Activated T-cell treated with anti-CD3 and anti-CD28 coated beads, Interleukin-2, amount 50 U/mL, for 24 hours (primary cell): Measurements from ENCODE around the gene KIF13A.
"Not testable (repeated sequence)": the region's sequence is repeated elsewhere in the genome, so short reads cannot be mapped to it uniquely, and the experiment has no call there.

Experiments used
- DNase-seq: peaks from one replicate; pipeline ENCODE4 v3.0.0-alpha.2; 2020
- H3K27ac Mint-ChIP-seq: 2 replicates; pipeline ENCODE4 v1.8.0; 2020; ENCODE audit warnings: mild to moderate bottlenecking, mixed read lengths
- H3K27me3 Mint-ChIP-seq: 2 replicates; pipeline ENCODE4 v1.8.0; 2020; ENCODE audit warnings: mixed read lengths
- H3K36me3 Mint-ChIP-seq: 2 replicates; pipeline ENCODE4 v1.8.0; 2020; ENCODE audit warnings: low read depth, mixed read lengths
- H3K4me1 Mint-ChIP-seq: 2 replicates; pipeline ENCODE4 v1.8.0; 2020; ENCODE audit warnings: low read depth, mixed read lengths
- H3K4me3 Mint-ChIP-seq: 2 replicates; pipeline ENCODE4 v1.8.0; 2020; ENCODE audit warnings: mild to moderate bottlenecking, moderate library complexity, mixed read lengths
- H3K9me3 Mint-ChIP-seq: 2 replicates; pipeline ENCODE4 v1.8.0; 2020; ENCODE audit warnings: mixed read lengths

Gene KIF13A

DNA sequence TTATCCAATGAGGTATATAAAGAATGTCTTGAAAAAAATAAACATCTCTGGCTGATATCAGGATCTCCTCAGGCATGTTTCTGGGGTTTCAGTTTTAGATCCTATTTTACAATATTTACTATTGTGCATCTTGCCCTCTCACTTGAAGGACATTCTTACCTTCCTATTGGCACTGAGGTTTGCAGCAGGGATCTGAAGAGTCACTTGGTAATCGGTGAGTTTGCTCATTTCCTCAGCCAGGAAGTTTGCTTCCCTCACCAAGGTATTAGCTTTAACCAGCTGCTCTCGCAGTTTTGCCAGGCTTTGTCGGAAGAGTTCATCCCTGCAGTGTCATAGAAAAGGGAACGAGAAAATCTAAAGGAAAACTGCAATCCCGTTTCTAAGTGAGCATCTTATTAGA lies 178.8 kb downstream of the KIF13A start:
- no peak for DNase-seq
- peaks cover 3% of the 10 kb centered on the region for H3K9me3 Mint-ChIP-seq
- H3K27me3 Mint-ChIP-seq: peaks cover 15% of the 10 kb centered on the region
- H3K27ac Mint-ChIP-seq: no peak overlapping the region
- peaks cover 3% of the 10 kb centered on the region for H3K4me1 Mint-ChIP-seq
- H3K36me3 Mint-ChIP-seq: no peaks in the 10 kb centered on the region
- H3K4me3 Mint-ChIP-seq: no peak overlapping the region

DNA sequence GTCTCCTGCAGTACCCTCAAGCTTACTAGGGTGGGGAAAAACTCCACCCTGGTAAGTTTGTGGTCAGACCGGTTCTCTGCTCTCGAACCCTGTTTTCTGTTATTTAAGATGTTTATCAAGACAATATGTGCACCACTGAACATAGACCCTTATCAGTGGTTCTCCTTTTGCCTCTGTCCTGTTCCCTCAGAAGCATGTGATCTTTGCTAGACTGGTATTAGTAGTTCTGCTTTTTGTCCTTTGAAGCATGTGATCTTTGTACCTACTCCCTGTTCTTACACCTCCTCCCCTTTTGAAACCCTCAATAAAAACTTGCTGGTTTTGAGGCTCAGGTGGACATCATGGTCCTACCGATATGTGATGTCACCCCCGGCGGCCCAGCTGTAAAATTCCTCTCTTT lies 180.0 kb downstream of the KIF13A start:
- not testable (repeated sequence) for H3K4me3 Mint-ChIP-seq, H3K27ac Mint-ChIP-seq, DNase-seq, H3K4me1 Mint-ChIP-seq, H3K9me3 Mint-ChIP-seq, H3K36me3 Mint-ChIP-seq
- H3K27me3 Mint-ChIP-seq: peaks cover 15% of the 10 kb centered on the region

DNA sequence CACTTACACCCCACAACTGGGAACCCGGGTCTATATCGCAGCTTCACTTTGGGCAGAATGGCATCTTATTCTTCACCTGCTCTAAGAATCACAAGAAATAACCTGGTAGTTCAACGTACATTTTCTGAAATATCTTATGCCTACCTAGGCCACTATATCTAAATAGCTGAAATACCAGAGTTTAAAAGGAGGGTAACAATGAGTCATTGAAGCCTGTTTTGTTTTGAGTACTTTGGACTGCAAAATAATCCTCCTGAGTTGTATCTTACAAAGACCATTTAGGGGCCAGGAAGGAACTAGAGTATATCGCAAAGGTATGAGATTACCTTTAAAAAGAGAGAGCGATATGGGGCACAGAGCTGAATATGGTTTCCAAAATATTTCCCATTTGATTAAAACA lies 184.0 kb downstream of the KIF13A start:
- peaks cover 3% of the 10 kb centered on the region for H3K9me3 Mint-ChIP-seq
- H3K27me3 Mint-ChIP-seq: peaks cover 17% of the 10 kb centered on the region
- peaks cover 3% of the 10 kb centered on the region for H3K4me1 Mint-ChIP-seq
- no peak overlapping the region for H3K4me3 Mint-ChIP-seq
- DNase-seq: no peak
- H3K27ac Mint-ChIP-seq: no peak overlapping the region
- no peaks in the 10 kb centered on the region for H3K36me3 Mint-ChIP-seq

DNA sequence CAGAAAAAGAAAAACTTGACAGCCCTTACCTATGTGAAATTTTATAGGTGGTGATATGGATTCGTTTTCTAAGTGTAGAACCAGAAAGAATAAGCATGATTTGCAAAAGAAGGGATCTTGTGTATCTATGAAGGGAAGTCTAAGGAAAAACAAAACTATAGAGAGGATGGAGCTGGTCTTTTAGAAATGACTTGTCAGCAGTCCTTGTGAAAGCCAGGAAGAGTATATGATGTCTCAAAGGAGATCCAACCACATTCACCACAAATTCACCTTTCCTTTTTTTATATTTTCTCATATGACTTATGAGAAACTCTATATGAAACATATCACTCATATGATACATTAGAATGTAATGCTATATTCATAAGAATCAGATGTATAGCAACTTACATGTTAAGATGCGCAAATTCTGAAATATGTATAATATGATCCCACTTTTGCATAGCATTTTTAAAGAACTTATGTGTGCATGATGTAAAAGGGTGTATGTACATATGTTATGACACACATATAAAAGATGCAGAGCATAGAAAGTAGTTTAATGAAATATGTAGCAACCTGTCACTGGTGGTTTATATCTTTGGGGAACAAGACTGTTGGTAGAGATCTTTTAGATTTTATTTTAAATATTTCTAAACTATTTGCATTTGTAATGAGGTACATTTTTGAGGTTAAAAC lies 188.8 kb downstream of the KIF13A start:
- Mint-ChIP-seq H3K4me1 (no peaks in the 10 kb centered on the region), H3K36me3 (no peaks in the 10 kb centered on the region), H3K4me3 (no peak overlapping the region), H3K27me3 (peaks cover 12% of the 10 kb centered on the region), H3K9me3 (no peaks in the 10 kb centered on the region), H3K27ac (no peak overlapping the region)
- no peak for DNase-seq

DNA sequence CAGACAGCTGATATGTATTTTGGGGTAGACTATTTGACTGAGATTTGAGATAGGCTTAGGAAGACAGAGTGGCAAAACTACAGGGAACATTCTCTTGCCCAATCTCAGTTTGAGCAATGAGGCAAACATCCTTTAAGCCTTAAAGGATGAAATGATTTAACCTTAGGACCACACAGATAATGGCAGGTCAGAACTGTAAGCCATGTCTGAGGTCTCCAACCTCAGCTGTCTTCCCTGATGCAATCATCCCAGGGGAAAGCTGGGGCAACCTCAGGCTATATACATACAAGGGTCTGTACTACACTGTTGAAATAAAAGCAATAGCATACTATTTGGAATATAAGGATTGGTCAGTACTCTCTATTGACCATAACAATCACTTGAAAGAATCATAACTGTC lies 196.9 kb downstream of the KIF13A start:
- no peaks in the 10 kb centered on the region for H3K4me1 Mint-ChIP-seq
- H3K27me3 Mint-ChIP-seq: no peaks in the 10 kb centered on the region
- no peaks in the 10 kb centered on the region for H3K36me3 Mint-ChIP-seq
- DNase-seq: no peak
- H3K9me3 Mint-ChIP-seq: no peaks in the 10 kb centered on the region
- H3K27ac Mint-ChIP-seq: no peak overlapping the region
- H3K4me3 Mint-ChIP-seq: no peak overlapping the region

DNA sequence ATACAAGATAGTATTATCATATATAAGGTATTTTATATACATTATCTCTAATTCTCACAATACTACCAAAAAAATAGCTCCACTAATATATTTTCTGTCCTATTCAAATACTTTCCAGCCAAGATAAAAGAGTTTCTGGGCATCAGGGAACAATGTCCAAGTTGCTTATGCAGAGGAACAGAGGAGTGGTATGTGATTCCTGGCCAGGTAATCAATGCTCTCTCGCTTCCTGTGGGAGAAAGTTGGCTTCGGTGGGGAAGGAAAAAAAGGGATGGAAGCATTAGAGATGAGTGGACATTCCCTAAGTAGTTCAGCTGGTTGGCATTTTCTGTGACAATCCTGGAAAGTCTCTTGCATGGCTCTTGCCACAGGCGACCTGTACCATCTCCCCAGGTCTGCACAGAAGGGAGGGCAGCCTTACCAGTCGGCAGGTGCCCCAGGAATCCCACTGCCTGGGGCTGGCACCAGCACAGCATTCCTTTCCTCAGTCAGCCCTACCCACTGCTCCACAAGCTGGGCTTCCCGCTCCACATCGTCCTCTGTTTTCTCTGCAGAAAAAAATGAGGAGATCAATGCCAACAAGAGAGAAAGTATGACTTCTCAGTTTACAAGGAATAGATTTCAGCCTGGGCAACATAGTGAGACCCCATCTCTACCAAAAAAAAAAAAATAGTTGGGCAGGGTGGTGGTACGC lies 202.2 kb downstream of the KIF13A start:
- H3K27ac Mint-ChIP-seq: no peak overlapping the region
- no peak for DNase-seq
- H3K4me1 Mint-ChIP-seq: no peaks in the 10 kb centered on the region
- H3K9me3 Mint-ChIP-seq: no peaks in the 10 kb centered on the region
- H3K27me3 Mint-ChIP-seq: no peaks in the 10 kb centered on the region
- H3K36me3 Mint-ChIP-seq: no peaks in the 10 kb centered on the region
- H3K4me3 Mint-ChIP-seq: no peak overlapping the region

DNA sequence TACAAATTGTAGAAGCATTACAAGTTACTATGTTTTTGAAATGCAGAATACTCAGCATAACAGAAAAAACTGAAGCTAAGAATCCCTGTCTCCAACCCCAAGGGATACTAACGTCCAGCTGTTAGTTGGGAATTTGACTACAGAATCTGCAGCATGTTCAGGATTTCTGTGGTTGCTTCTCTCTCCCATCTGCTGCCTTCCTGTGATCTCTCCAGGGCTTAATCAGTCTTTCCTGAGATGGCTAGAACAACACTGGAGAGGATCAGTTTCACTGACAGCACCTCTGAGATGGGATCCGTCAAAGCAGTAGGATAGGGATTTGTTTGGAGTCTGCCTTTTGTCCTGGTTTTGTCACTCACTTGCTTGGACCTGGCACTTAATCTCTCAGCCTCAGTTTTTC lies 207.4 kb downstream of the KIF13A start:
- Mint-ChIP-seq H3K4me1 (no peaks in the 10 kb centered on the region), H3K27me3 (no peaks in the 10 kb centered on the region), H3K4me3 (no peak overlapping the region), H3K36me3 (no peaks in the 10 kb centered on the region), H3K9me3 (no peaks in the 10 kb centered on the region), H3K27ac (no peak overlapping the region)
- no peak for DNase-seq

DNA sequence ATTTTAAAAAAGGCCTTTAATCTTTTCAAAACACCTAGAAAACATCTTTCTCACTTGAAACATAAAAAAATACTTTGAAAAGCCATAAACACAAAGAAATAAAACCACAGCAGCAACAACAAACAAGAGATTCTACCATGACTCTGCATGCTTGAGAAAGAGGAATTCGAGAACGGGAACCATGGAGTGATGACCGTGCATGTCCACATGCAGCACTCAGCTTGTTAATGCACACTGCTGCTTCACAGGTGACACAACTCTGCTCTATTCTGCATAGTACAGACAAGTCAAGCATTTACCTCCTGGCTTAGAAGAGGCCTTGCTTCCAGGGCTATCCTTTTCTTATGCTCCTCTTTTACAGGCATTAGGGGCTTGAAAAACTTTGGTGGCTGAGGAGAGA lies 215.8 kb downstream of the KIF13A start:
- no peaks in the 10 kb centered on the region for H3K36me3 Mint-ChIP-seq
- no peaks in the 10 kb centered on the region for H3K4me1 Mint-ChIP-seq
- DNase-seq: no peak
- no peak overlapping the region for H3K27ac Mint-ChIP-seq
- H3K27me3 Mint-ChIP-seq: peaks cover 11% of the 10 kb centered on the region
- no peak overlapping the region for H3K4me3 Mint-ChIP-seq
- no peaks in the 10 kb centered on the region for H3K9me3 Mint-ChIP-seq

DNA sequence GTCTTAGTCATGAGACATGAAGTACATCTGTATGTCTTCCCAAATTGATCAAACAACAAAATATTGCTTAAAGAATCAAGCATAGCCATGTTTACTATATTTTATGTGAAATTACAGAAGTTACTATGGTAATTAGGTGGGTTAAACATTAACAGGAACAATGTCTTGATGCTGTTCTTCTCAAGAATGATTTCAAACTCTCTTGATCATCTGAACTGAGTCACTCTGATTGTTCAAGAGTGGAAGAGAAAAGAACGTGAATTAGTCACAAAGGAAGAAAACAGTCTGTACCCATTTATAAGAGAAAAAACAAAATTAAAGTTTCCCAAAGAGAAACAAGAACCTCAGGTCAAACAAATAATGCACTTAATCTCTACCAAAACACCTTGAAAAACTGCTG lies 218.6 kb downstream of the KIF13A start:
- H3K4me3 Mint-ChIP-seq: no peak overlapping the region
- peaks cover 27% of the 10 kb centered on the region for H3K27me3 Mint-ChIP-seq
- no peak overlapping the region for H3K27ac Mint-ChIP-seq
- H3K9me3 Mint-ChIP-seq: no peaks in the 10 kb centered on the region
- no peaks in the 10 kb centered on the region for H3K36me3 Mint-ChIP-seq
- no peak for DNase-seq
- H3K4me1 Mint-ChIP-seq: no peaks in the 10 kb centered on the region

DNA sequence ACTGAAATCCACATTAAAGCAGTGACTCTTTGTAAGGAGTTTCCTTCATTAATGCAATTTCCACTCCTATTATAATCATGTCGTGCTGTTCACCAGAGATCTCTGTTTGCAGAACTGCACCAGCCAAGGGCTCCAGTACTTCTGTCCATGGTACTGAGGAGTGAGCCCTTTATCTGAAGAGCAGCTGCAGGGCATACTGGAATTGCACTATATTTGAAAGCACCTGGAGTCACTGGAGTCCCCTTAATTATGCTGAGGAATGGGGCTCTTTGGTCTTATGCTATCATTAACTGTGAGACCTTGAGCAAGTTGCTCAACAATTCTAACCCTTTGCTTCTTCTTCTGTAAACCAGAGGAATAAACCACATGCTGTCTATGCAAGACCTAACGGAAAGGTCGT lies 219.0 kb downstream of the KIF13A start:
- H3K27ac Mint-ChIP-seq: no peak overlapping the region
- no peaks in the 10 kb centered on the region for H3K9me3 Mint-ChIP-seq
- H3K27me3 Mint-ChIP-seq: peaks cover 32% of the 10 kb centered on the region
- no peak for DNase-seq
- H3K36me3 Mint-ChIP-seq: no peaks in the 10 kb centered on the region
- H3K4me3 Mint-ChIP-seq: no peak overlapping the region
- no peaks in the 10 kb centered on the region for H3K4me1 Mint-ChIP-seq

DNA sequence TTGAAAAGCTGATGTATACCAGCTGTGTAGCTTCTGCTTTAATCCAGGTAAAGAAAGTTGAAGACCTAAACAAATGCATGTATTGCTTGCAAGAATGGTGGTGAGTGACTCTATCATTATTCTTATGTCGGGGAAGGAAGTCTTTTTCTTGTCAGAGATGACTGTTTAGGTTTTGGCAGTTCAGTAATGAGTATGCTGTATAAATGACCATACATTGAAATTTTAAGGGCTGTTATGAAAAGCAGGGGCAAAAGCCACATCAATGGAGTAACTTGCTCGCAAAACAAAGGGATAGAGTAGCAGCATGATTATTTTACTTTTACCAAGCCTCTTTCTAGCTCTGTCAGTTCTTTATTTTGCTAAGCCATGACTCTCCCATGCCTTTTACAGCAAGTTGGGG lies 224.8 kb downstream of the KIF13A start:
- Mint-ChIP-seq H3K36me3 (no peaks in the 10 kb centered on the region), H3K9me3 (no peaks in the 10 kb centered on the region), H3K4me3 (no peak overlapping the region), H3K27ac (no peak overlapping the region), H3K4me1 (no peaks in the 10 kb centered on the region), H3K27me3 (peaks cover 24% of the 10 kb centered on the region)
- no peak for DNase-seq

DNA sequence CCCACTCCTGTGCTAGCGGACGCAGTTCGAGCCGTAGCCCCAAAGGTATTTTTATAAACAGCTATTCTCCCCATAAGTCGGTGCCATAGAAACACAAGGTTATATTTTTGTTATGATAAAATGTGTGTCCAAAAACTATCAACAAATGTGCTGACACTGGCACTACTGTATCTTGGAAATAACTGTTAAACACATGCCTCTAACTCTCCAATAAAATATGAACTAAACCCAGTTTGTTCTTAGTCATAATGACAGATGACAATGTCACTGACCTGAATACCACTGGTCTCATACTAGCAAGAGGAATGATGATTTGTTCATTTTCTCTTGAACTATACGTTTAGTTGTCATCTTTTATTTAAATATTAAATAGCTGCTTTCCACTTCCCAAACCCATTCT lies 229.3 kb downstream of the KIF13A start:
- Mint-ChIP-seq H3K36me3 (no peaks in the 10 kb centered on the region), H3K27ac (no peak overlapping the region), H3K27me3 (no peaks in the 10 kb centered on the region), H3K4me1 (no peaks in the 10 kb centered on the region), H3K9me3 (no peaks in the 10 kb centered on the region), H3K4me3 (no peak overlapping the region)
- no peak for DNase-seq

DNA sequence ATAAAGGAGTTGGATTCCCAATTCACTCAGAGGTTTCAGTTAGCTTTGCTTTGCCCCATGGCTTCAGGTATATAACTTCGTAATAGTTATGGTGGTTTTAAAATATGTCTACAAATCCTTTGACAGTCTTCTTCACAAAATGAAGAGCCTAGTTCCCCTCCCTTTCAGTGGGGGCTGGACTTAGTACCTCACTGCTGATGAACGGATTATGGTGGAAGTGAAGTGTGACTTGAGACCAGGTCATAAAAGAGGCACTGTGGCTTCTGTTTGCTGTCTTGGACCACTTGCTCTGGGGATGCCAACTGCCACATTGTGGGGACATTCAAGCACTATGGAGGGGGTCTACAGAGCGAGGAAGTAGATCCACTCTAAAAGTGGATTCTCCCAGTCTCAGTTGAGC lies 233.2 kb downstream of the KIF13A start:
- no peaks in the 10 kb centered on the region for H3K27me3 Mint-ChIP-seq
- no peak overlapping the region for H3K4me3 Mint-ChIP-seq
- no peaks in the 10 kb centered on the region for H3K9me3 Mint-ChIP-seq
- H3K36me3 Mint-ChIP-seq: no peaks in the 10 kb centered on the region
- H3K27ac Mint-ChIP-seq: no peak overlapping the region
- DNase-seq: no peak
- no peaks in the 10 kb centered on the region for H3K4me1 Mint-ChIP-seq

DNA sequence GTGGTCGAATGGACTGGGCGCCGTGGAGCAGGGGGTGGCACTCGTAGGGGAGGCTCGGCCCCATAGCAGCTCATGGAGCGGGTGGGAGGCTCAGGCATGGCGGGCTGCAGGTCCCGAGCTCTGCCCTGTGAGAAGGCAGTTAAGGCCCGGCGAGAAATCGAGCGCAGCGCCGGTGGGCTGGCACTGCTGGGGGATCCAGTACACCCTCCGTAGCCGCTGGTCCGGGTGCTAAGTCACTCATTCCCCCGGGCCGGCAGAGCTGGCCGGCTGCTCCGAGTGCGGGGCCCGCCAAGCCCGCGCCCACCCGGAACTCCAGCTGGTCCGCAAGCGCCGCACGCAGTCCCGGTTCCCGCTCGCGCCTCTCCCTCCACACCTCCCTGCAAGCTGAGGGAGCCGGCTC lies 242.1 kb downstream of the KIF13A start:
- H3K36me3 Mint-ChIP-seq, H3K27me3 Mint-ChIP-seq, H3K4me1 Mint-ChIP-seq, H3K27ac Mint-ChIP-seq, DNase-seq, H3K4me3 Mint-ChIP-seq, H3K9me3 Mint-ChIP-seq: not testable (repeated sequence)

DNA sequence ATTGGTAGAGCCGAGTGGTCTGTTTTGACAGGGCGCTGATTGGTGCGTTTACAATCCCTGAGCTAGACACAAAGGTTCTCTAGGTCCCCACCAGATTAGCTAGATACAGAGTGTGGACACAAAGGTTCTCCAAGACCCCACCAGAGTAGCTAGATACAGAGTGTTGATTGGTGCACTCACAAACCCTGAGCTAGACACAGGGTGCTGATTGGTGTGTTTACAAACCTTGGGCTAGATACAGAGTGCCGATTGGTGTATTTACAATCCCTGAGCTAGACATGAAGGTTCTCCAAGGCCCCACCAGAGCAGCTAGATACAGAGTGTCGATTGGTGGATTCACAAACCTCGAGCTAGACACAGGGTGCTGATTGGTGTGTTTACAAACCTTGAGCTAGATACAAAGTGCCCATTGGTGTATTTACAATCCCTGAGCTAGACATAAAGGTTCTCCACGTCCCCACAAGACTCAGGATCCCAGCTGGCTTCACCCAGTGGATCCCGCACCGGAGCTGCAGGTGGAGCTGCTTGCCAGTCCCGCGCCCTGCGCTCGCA lies 242.6 kb downstream of the KIF13A start:
- DNase-seq, H3K4me3 Mint-ChIP-seq, H3K36me3 Mint-ChIP-seq: not testable (repeated sequence)

More for the DNA sequence above, 242.6 kb downstream of the KIF13A start:
- H3K9me3 Mint-ChIP-seq, H3K27me3 Mint-ChIP-seq, H3K4me1 Mint-ChIP-seq, H3K27ac Mint-ChIP-seq: not testable (repeated sequence)
